HCT116 (cell line): ENCODE data around the gene IMMP2L. TPM values are rescaled to one million over a fixed set of nuclear protein-coding genes. Genes with fewer than 3 reads are reported as not detected.

ENCODE experiments used
- ATAC-seq: fragments of 200-7000 bp; cut with Tn5 transposase; 2 replicates; pipeline ENCODE4 v1.9.1; 2020; ENCODE audit warnings: mild to moderate bottlenecking, moderate library complexity
- BruUV-seq: library from RNA; stranded (reverse); fragments of 400-500 nt; replicated peaks from 2 replicates; lab custom pipeline; 2021; lab: Mats Ljungman, UMichigan
- CTCF ChIA-PET: fragments of 300-600 bp; sonication (Branson Sonifier 250); formaldehyde crosslinking; loops from one replicate; lab custom pipeline; 2021; ENCODE audit warnings: antibody characterized with exemption; lab: Charles Lee
- POLR2A ChIA-PET: fragments of 300-600, 350-600 bp; sonication (Branson Sonifier 250); formaldehyde crosslinking; loops from one replicate; lab custom pipeline; 2021; ENCODE audit warnings: antibody characterized with exemption; lab: Charles Lee
- RAD21 ChIA-PET, 2 experiments: fragments of 300-600 bp; sonication (Branson Sonifier 250); formaldehyde crosslinking; loops; one replicate each; lab custom pipeline; 2023; ENCODE audit warnings: low total read pairs in 2 of 2; ENCODE audit not compliant: uncharacterized antibody in 2 of 2, unreplicated experiment in 2 of 2, low non-redundant PET in 1 of 2; lab: Charles Lee
- DNase-seq: peaks from one replicate; pipeline ENCODE4 v3.0.0-alpha.2; 2010; ENCODE audit warnings: low read depth, low spot score
- H2AFZ ChIP-seq: fragments of 200-600 bp; shearing (Covaris generic), sonication (generic); 2 replicates; pipeline ENCODE4 v1.6.1; 2017; ENCODE audit warnings: low read depth, mixed run types, mixed read lengths, antibody characterized with exemption, low read length; ENCODE audit not compliant: poor library complexity, severe bottlenecking
- H3K27ac ChIP-seq: 2 replicates; pipeline ENCODE4 v1.5.1; 2012; ENCODE audit warnings: low read depth, low read length
- H3K27me3 ChIP-seq: fragments of 200-600 bp; sonication (generic); 2 replicates; pipeline ENCODE4 v1.6.1; 2016; ENCODE audit warnings: mixed run types, low read length, mixed read lengths; ENCODE audit not compliant: insufficient read depth
- H3K36me3 ChIP-seq, 2 experiments: fragments of 200-500 bp in 1 of 2; fragments of 200-600 bp in 1 of 2; sonication (Bioruptor generic) in 1 of 2; sonication (generic) in 1 of 2; 2 replicates each; pipeline versions ENCODE4 v1.5.1 to v1.6.1; 2014 to 2016; ENCODE audit warnings: low read length in 2 of 2, inconsistent platforms in 1 of 2, mixed read lengths in 1 of 2, mixed run types in 1 of 2; ENCODE audit not compliant: insufficient read depth in 2 of 2, control insufficient read depth in 1 of 2
- H3K4me1 ChIP-seq, 2 experiments: fragments of 200-600 bp in 1 of 2; sonication (generic) in 1 of 2; 2 replicates each; pipeline versions ENCODE4 v1.5.1 to v1.6.1; 2012 to 2017; ENCODE audit warnings: low read length in 2 of 2, inconsistent platforms in 1 of 2, mild to moderate bottlenecking in 1 of 2, mixed read lengths in 1 of 2, mixed run types in 1 of 2, moderate library complexity in 1 of 2; ENCODE audit not compliant: insufficient read depth in 2 of 2, control insufficient read depth in 1 of 2
- H3K4me2 ChIP-seq: fragments of 200-600 bp; sonication (generic); 2 replicates; pipeline ENCODE4 v1.6.1; 2017; ENCODE audit warnings: mixed run types, low read length, mixed read lengths
- H3K4me3 ChIP-seq, 2 experiments: fragments of 200-600 bp in 1 of 2; sonication (generic) in 1 of 2; replicated peaks in 1 of 2; 2 replicates each; pipeline ENCODE4 v1.5.1; 2011 to 2016; ENCODE audit warnings: low read length in 2 of 2, control low read depth in 1 of 2, low read depth in 1 of 2, mild to moderate bottlenecking in 1 of 2, mixed read lengths in 1 of 2, mixed run types in 1 of 2
- H3K79me2 ChIP-seq: fragments of 200-600 bp; sonication (generic); 2 replicates; pipeline ENCODE4 v1.6.1; 2017; ENCODE audit warnings: mild to moderate bottlenecking, mixed run types, low read length, moderate library complexity, mixed read lengths; ENCODE audit not compliant: insufficient read depth
- H3K9ac ChIP-seq: fragments of 200-600 bp; sonication (generic); 2 replicates; pipeline ENCODE4 v1.6.1; 2016; ENCODE audit warnings: low read length, mixed read lengths
- H3K9me2 ChIP-seq: fragments of 200-600 bp; sonication (generic), shearing (Covaris generic); 2 replicates; pipeline ENCODE4 v1.6.1; 2017; ENCODE audit warnings: mixed run types, mild to moderate bottlenecking, moderate library complexity; ENCODE audit not compliant: insufficient read depth
- H3K9me3 ChIP-seq, 2 experiments: fragments of 200-500 bp in 1 of 2; fragments of 200-600 bp in 1 of 2; sonication (Bioruptor generic) in 1 of 2; sonication (generic) in 1 of 2; 2 replicates each; pipeline ENCODE4 v1.6.1; 2014 to 2017; ENCODE audit warnings: low read length in 2 of 2, mixed read lengths in 2 of 2, inconsistent platforms in 1 of 2, low read depth in 1 of 2, mild to moderate bottlenecking in 1 of 2, mixed run types in 1 of 2, moderate library complexity in 1 of 2; ENCODE audit not compliant: control insufficient read depth in 1 of 2, insufficient read depth in 1 of 2
- H4K20me1 ChIP-seq: fragments of 200-600 bp; sonication (generic), shearing (Covaris generic); 2 replicates; pipeline ENCODE4 v1.6.1; 2017; ENCODE audit warnings: mixed run types, mild to moderate bottlenecking, moderate library complexity; ENCODE audit not compliant: insufficient read depth
- CBX3 ChIP-seq: IDR thresholded peaks from 2 replicates; pipeline ENCODE4 v1.6.1; 2012; ENCODE audit warnings: low read depth
- CEBPB ChIP-seq: IDR thresholded peaks from 2 replicates; pipeline ENCODE4 v1.6.1; 2012; ENCODE audit warnings: low read depth
- EGR1 ChIP-seq: IDR thresholded peaks from 2 replicates; pipeline ENCODE4 v1.6.1; 2012; ENCODE audit warnings: low read depth
- ELF1 ChIP-seq: IDR thresholded peaks from 2 replicates; pipeline ENCODE4 v1.6.1; 2012; ENCODE audit warnings: low read depth, borderline replicate concordance
- EZH2 ChIP-seq: fragments of 200-600 bp; sonication (generic); IDR thresholded peaks from 2 replicates; pipeline ENCODE4 v1.6.1; 2017; ENCODE audit warnings: antibody characterized with exemption, mixed run types
- FOSL1 ChIP-seq: IDR thresholded peaks from 2 replicates; pipeline ENCODE4 v1.6.1; 2012; ENCODE audit warnings: low read depth
- JUND ChIP-seq: IDR thresholded peaks from 2 replicates; pipeline ENCODE4 v1.6.1; 2012
- POLR2A ChIP-seq: IDR thresholded peaks from 2 replicates; pipeline ENCODE4 v1.7.0; 2011; ENCODE audit warnings: borderline replicate concordance; ENCODE audit not compliant: insufficient read depth, insufficient read length; ENCODE audit errors: extremely low read depth
- POLR2AphosphoS5 ChIP-seq: IDR thresholded peaks from 2 replicates; pipeline ENCODE4 v1.6.1; 2011; ENCODE audit warnings: mild to moderate bottlenecking, low read depth, low read length, moderate library complexity
- RAD21 ChIP-seq: IDR thresholded peaks from 2 replicates; pipeline ENCODE4 v1.6.1; 2012; ENCODE audit warnings: low read depth, mild to moderate bottlenecking
- SIN3A ChIP-seq: IDR thresholded peaks from 2 replicates; pipeline ENCODE4 v1.6.1; 2012; ENCODE audit warnings: low read depth
- SP1 ChIP-seq: IDR thresholded peaks from 2 replicates; pipeline ENCODE4 v1.6.1; 2012; ENCODE audit warnings: low read depth
- SRF ChIP-seq: IDR thresholded peaks from 2 replicates; pipeline ENCODE4 v1.6.1; 2012; ENCODE audit warnings: low read depth
- YY1 ChIP-seq: IDR thresholded peaks from 2 replicates; pipeline ENCODE4 v1.6.1; 2011; ENCODE audit warnings: low read length, low read depth, moderate library complexity, mild to moderate bottlenecking; ENCODE audit not compliant: insufficient replicate concordance; ENCODE audit errors: extremely low read depth
- ZFX ChIP-seq: fragments of 450-650 bp; IDR thresholded peaks from 2 replicates; pipeline ENCODE4 v1.6.1; 2017
- ZNF274 ChIP-seq: fragments of 200-500 bp; sonication (Bioruptor generic); IDR thresholded peaks from 2 replicates; pipeline ENCODE4 v1.6.1; 2014; ENCODE audit warnings: mild to moderate bottlenecking, low read depth, low read length, inconsistent platforms
- intact Hi-C: fragments of 100-400 bp; cut with micrococcal nuclease; formaldehyde crosslinking; loops from 2 replicates; pipeline ENCODE4 v1.10.0; 2022
- total RNA-seq: library from RNA; stranded (reverse); gene quantifications from one replicate; pipeline ENCODE4 v1.2.1, GENCODE V29; 2021; ENCODE audit not compliant: unreplicated experiment
- TF ChIP-seq, protein P1 (sequence below): IDR thresholded peaks from 2 replicates; pipeline ENCODE4 v1.6.1; 2012; ENCODE audit warnings: low read depth
- TF ChIP-seq, protein P2 (sequence below): IDR thresholded peaks from 2 replicates; pipeline ENCODE4 v1.6.1; 2012
- TF ChIP-seq, protein P3 (sequence below): IDR thresholded peaks from 2 replicates; pipeline ENCODE4 v1.6.1; 2011; ENCODE audit warnings: mild to moderate bottlenecking, low read length, moderate library complexity; ENCODE audit not compliant: insufficient replicate concordance; ENCODE audit errors: extremely low read depth
- TF ChIP-seq, protein P4 (sequence below): IDR thresholded peaks from 2 replicates; pipeline ENCODE4 v1.6.1; 2012

IMMP2L gene
- total RNA-seq, 1 experiment from 2014 or later, result 21.1 TPM

DNA sequence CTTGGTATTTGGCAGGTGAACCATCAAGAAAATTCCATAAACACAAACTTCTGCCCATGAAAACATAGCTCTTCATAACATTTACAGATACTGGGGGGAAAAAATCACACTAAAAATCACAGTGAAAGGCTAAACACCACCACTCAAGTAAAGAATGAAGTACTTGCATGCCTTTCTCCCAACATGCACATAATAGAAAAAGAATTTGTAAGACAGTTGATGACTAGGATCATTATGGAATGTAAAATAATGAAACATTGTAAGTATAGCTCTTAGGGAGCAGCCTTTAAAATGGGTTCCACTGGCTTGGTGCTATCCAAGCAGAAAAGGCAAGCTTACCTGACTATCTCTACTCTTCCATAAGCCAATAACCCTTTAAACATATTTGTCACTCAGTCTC lies 771.3 kb downstream of the IMMP2L start:
- CTCF ChIA-PET, result no interaction called here

More for the DNA sequence above, 771.3 kb downstream of the IMMP2L start:
- no peak overlapping the region for H2AFZ ChIP-seq
- POLR2A ChIA-PET, result no interaction called here
- no peaks in the 10 kb centered on the region for H3K4me1 ChIP-seq
- no TSS peak for BruUV-seq
- TF ChIP-seq FOSL1 (no peak), SRF (no peak), CEBPB (no peak), POLR2A (no peak), EGR1 (no peak), EZH2 (no peak), YY1 (no peak), SIN3A (no peak), RAD21 (no peak), SP1 (no peak), JUND (no peak), ELF1 (no peak), POLR2AphosphoS5 (no peak), ZNF274 (no peak), CBX3 (no peak), ZFX (no peak)
- TF ChIP-seq, protein P1, sequence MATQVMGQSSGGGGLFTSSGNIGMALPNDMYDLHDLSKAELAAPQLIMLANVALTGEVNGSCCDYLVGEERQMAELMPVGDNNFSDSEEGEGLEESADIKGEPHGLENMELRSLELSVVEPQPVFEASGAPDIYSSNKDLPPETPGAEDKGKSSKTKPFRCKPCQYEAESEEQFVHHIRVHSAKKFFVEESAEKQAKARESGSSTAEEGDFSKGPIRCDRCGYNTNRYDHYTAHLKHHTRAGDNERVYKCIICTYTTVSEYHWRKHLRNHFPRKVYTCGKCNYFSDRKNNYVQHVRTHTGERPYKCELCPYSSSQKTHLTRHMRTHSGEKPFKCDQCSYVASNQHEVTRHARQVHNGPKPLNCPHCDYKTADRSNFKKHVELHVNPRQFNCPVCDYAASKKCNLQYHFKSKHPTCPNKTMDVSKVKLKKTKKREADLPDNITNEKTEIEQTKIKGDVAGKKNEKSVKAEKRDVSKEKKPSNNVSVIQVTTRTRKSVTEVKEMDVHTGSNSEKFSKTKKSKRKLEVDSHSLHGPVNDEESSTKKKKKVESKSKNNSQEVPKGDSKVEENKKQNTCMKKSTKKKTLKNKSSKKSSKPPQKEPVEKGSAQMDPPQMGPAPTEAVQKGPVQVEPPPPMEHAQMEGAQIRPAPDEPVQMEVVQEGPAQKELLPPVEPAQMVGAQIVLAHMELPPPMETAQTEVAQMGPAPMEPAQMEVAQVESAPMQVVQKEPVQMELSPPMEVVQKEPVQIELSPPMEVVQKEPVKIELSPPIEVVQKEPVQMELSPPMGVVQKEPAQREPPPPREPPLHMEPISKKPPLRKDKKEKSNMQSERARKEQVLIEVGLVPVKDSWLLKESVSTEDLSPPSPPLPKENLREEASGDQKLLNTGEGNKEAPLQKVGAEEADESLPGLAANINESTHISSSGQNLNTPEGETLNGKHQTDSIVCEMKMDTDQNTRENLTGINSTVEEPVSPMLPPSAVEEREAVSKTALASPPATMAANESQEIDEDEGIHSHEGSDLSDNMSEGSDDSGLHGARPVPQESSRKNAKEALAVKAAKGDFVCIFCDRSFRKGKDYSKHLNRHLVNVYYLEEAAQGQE, result no peak
- TF ChIP-seq, protein P2, sequence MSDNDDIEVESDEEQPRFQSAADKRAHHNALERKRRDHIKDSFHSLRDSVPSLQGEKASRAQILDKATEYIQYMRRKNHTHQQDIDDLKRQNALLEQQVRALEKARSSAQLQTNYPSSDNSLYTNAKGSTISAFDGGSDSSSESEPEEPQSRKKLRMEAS, result no peak
- TF ChIP-seq, protein P3, sequence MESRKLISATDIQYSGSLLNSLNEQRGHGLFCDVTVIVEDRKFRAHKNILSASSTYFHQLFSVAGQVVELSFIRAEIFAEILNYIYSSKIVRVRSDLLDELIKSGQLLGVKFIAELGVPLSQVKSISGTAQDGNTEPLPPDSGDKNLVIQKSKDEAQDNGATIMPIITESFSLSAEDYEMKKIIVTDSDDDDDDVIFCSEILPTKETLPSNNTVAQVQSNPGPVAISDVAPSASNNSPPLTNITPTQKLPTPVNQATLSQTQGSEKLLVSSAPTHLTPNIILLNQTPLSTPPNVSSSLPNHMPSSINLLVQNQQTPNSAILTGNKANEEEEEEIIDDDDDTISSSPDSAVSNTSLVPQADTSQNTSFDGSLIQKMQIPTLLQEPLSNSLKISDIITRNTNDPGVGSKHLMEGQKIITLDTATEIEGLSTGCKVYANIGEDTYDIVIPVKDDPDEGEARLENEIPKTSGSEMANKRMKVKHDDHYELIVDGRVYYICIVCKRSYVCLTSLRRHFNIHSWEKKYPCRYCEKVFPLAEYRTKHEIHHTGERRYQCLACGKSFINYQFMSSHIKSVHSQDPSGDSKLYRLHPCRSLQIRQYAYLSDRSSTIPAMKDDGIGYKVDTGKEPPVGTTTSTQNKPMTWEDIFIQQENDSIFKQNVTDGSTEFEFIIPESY, result no peak
- TF ChIP-seq, protein P4, sequence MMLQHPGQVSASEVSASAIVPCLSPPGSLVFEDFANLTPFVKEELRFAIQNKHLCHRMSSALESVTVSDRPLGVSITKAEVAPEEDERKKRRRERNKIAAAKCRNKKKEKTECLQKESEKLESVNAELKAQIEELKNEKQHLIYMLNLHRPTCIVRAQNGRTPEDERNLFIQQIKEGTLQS, result no peak
- H3K79me2 ChIP-seq, result no peaks in the 10 kb centered on the region
- H3K9me3 ChIP-seq, result no peaks in the 10 kb centered on the region
- H3K27ac ChIP-seq, result no peak overlapping the region
- RAD21 ChIA-PET, result no interaction called here
- ATAC-seq (no peak), DNase-seq (no peak)
- intact Hi-C loops, result no loop called here
- H3K4me3 ChIP-seq, result no peak overlapping the region
- no peaks in the 10 kb centered on the region for H3K9me2 ChIP-seq
- H3K4me2 ChIP-seq, result no peak overlapping the region
- no peaks in the 10 kb centered on the region for H3K27me3 ChIP-seq
- H4K20me1 ChIP-seq, result no peaks in the 10 kb centered on the region
- no peaks in the 10 kb centered on the region for H3K36me3 ChIP-seq
- H3K9ac ChIP-seq, result no peak overlapping the region
